NCI-H1092 treated with DMSO at 0.1 percent for 48 hours (cell line): Measurements from ENCODE around the gene TUBB2B.
"Not testable (repeated sequence)": the region's sequence is repeated elsewhere in the genome, so short reads cannot be mapped to it uniquely, and the experiment has no call there.

Experiments used
- DNase-seq: peaks from one replicate; lab custom pipeline; 2025; lab: John Stamatoyannopoulos, UW

The TUBB2B gene

DNA sequence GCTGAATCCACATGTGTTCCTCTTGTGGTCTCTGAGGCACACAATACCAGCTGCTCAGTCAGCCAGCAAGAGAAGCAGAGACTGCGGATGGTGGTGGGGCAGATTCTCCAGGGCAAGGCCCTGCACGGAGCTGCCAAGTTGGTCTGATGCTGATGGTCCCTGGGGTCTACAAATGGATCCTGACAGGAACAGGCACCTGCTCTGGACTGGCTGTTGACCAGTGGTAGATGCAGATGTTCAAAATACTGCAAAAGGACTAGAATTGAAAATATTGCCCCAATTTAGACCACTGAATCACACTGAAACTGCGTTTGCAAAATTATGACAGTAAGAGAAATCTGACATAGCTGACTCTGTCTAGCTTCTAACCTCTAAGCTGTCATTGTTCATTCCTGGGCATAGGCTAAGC lies 40.5 kb downstream of the TUBB2B start:
- DNase-seq, result no peak

DNA sequence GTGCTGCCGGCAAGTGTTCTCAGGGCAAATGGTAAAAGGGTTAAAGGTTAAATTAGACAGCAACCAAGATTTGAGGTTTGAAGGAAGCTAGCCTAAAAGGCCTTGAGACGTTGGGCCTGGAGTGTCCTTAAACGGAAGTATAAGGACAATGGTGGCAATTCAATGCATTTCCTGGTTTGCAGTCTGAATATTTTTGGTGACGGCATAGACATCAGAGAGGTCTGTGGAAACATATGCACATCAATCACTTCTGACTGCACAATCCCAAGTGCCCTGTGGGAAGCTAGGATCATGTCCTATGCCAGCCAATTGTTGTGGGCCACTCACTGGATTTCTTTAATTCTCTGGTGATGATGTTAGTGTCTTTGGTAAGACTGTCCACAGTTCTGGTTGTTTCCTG lies 44.4 kb downstream of the TUBB2B start:
- DNase-seq, result no peak

DNA sequence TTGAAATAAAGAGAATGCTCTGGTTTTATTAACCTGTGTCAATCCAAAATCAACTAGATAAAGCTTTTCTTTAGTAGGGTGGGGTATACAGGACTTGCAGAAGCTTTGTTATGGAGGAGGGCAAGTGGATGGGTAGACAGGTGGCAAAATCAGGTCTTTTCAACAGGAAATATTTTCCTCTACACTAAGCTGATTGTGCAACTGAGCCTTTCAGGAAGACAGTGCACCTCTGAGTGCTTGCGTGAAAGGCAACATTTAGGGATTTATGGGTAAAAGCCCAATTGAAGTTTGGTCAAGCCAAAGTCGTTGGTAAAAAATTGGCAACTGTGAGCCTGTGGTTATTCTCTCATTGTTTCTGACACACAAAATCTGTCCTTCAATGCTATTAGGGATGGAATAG lies 46.3 kb downstream of the TUBB2B start:
- no peak for DNase-seq

DNA sequence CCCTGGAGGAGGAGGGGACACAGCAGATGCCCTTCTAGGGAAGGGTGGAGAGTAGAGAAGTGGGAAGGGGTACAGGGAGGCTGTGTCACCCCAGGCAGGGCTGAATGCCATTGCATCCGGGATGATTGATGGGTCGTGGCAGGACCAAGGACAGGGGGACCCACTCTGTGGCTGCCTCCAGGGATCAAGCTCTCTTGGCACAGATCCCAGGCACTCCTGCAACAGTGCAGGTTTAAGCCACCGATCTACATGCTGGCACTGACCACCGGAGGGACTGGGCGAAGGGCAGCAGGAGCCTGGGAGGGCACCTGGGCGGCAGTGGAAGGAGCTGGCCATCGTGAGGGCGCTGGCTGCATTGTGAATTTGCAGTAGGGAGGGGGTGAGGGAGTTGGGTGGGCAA lies 47.5 kb downstream of the TUBB2B start:
- not testable (repeated sequence) for DNase-seq

DNA sequence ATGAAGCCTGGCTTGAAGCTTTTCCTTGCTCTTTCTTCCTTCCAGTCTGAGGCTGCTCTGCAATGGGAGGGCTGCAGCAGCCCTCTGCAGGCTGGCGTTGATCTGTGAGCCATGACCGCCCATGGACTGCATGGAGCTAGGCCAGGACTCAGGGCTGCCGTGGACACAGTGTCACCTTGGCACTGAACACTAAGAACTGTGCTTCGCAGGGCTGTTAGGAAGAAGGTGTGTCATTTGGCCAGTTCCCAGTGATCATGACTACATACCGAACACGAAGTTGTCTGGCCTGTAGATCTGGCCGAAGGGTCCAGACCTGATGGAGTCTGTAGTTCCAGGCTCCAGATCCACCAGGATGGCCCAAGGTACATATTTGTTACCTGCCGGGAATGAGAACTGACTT lies 48.8 kb downstream of the TUBB2B start:
- not testable (repeated sequence) for DNase-seq

DNA sequence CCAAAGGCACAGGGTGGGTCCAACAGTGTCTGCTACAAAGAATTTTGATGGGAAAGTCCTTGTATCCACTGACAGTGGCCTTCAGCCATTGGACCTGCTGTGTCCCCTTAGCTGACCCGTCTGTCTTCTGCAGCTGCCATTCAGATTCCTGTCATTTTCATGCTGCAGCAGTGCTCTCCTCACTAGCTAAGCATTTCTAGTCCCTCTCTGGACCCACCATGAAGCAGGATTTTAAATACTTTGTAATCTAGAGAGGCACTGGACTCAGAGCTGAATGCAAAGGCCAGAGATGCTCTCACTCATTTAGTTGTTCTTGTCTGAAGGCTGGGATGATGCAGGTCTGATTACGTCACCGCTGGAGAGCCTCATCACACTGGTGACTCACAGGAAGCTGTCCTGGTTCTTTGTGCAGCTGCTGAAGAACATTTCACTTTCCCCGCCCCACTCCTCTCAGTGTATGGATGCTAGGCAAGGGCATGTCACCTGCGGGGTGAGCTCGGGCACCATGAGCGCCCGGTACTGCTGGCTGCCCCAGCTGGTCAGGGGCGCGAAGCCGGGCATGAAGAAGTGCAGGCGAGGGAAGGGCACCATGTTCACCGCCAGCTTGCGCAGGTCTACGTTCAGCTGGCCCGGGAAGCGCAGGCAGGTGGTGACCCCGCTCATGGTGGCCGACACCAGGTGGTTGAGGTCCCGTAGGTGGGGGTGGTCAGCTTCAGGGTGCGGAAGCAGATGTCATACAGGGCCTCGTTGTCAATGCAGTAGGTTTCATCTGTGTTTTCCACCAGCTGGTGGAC lies 50.7 kb downstream of the TUBB2B start:
- DNase-seq, result no peak

DNA sequence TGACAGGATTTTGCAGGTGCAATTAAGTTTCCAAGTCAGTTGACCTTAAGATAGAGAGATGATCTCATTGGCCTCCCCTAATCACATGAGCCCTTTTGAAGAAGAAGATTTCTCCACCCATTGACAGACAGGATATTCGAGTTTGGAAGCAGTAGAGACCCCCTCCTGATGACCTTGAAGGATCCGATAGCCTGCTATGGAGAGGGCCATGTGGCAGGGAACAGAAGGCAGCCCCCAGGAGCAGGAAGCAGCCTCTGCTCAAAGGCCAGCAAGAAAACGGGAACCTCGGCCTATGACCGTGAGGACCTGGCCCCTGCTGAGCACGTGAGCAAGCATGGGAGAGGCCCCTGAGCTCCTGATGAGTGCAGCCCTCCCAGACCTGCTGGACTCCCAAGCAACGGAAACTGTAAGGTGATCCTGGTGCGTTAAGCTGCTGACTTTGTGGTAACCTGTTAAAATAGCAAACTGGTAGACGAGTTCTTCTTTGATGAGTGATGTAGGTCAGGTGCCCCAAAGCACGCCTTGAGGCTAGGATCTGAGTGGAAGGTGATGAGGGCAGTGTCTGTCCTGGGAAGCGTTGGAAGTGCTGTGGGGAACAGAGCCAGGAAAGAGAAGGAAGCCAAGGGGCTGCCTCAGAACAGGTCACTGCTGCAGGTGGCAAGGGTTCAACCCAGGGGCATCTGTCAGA lies 51.6 kb downstream of the TUBB2B start:
- DNase-seq, result no peak
